HUES64 (cell line): ENCODE results near the gene S100A12.

ENCODE experiments used
- H3K27ac ChIP-seq: 2 replicates; pipeline ENCODE4 v1.7.0; 2013; ENCODE audit warnings: low read depth, low read length, inconsistent platforms
- H3K27me3 ChIP-seq: 2 replicates; pipeline ENCODE4 v1.6.1; 2013; ENCODE audit warnings: mild to moderate bottlenecking, low read length; ENCODE audit not compliant: insufficient read depth
- H3K36me3 ChIP-seq: 2 replicates; pipeline ENCODE4 v1.6.1; 2013; ENCODE audit warnings: mild to moderate bottlenecking, low read length; ENCODE audit not compliant: insufficient read depth
- H3K4me1 ChIP-seq: 2 replicates; pipeline ENCODE4 v1.6.1; 2013; ENCODE audit warnings: mild to moderate bottlenecking, low read length, moderate library complexity; ENCODE audit not compliant: insufficient read depth
- H3K4me3 ChIP-seq: 2 replicates; pipeline ENCODE4 v1.5.1; 2013; ENCODE audit warnings: mild to moderate bottlenecking, low read length, moderate library complexity
- H3K9ac ChIP-seq: 2 replicates; pipeline ENCODE4 v1.6.1; 2013; ENCODE audit warnings: mild to moderate bottlenecking, low read depth, low read length
- H3K9me3 ChIP-seq: 2 replicates; pipeline ENCODE4 v1.6.1; 2013; ENCODE audit warnings: low read depth, low read length; ENCODE audit not compliant: insufficient read depth
- WGBS: fragments of 150-250, 120-280 bp; methylation state at CpG from one replicate; pipeline ENCODE4 v1.1.7; 2013; ENCODE audit warnings: missing lambda C conversion rate; 5-methylcytosine and 5-hydroxymethylcytosine counted together

S100A12 gene

DNA sequence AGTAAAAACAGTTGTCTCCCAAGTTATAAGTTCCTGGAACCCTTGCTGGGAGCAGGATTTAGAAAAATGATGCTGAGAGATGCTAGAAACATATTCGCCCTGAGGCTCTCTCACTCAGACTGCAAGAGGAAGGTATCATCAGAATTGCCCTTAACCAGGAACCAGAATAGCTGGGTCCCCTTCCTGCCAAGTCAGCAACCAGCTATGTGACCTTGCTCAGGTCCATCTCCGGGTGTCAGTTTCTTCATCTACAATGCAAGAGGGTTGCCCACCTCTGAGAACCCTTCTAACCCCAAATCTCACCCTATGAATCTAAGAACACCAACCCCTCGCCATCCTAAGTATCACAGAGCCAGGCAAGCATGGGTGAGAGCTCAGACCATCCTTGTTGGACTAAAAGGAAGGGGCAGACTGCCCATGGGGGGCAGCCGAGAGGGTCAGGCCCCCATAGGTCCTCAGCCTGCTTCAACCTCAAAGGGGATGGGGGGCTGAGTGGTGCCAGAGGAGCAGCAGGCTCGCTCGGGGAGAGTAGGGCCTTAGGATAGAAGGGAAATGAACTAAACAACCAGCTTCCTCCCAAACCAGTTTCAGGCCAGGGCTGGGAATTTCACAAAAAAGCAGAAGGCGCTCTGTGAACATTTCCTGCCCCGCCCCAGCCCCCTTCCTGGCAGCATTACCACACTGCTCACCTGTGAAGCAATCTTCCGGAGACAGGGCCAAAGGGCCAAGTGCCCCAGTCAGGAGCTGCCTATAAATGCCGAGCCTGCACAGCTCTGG, 18.2 kb downstream of the S100A12 start:
- no peak overlapping the region for H3K4me3 ChIP-seq
- no peak overlapping the region for H3K27ac ChIP-seq
- no peak overlapping the region for H3K9ac ChIP-seq
- no peaks in the 10 kb centered on the region for H3K9me3 ChIP-seq
- H3K36me3 ChIP-seq: no peaks in the 10 kb centered on the region
- WGBS: 87% methylated on average over 10 of the region's 10 CpGs
- H3K27me3 ChIP-seq: no peaks in the 10 kb centered on the region
- H3K4me1 ChIP-seq: no peaks in the 10 kb centered on the region

- H3K36me3 ChIP-seq: no peaks in the 10 kb centered on the region
- no peak overlapping the region for H3K4me3 ChIP-seq
- 88% methylated on average over 8 of the region's 8 CpGs for WGBS
- H3K27ac ChIP-seq: no peak overlapping the region
- H3K9ac ChIP-seq: no peak overlapping the region
- no peaks in the 10 kb centered on the region for H3K27me3 ChIP-seq
- no peaks in the 10 kb centered on the region for H3K9me3 ChIP-seq
- no peaks in the 10 kb centered on the region for H3K4me1 ChIP-seq
These were observed 18.9 kb downstream of the S100A12 start for GRCh38 chr1:153356392-153357075.

DNA sequence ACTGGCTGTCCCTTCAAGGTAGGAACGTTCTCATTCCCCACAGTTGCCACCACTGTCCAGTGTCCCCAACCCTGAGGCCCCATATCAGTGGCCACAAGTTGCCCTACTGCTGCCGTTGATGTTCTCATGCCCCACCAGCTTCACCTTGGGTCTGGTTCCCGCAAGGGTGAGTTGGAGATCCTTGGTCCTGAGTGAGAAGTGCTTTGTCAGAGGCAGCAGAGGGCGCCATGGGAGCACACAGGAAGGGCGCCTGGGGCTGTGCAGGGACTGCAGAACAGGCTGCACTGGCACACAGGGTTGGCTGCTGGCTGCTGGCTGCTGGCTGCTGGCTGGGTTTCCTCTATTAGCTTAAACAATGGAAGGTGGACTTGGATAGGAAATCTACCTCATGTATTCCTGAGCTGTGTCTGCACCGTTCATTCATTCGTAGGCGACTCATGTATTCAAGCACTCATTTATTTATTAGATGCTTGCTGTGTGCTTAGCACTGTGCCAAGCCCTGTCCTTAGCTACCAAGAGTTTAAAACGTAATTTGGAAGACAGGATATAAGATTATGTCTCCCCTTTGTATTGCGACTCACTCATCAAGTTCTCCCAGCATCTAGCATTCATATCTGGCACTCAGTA, 19.9 kb downstream of the S100A12 start:
- no peak overlapping the region for H3K27ac ChIP-seq
- no peak overlapping the region for H3K9ac ChIP-seq
- WGBS: 56% methylated on average over 10 of the region's 10 CpGs
- H3K27me3 ChIP-seq: no peaks in the 10 kb centered on the region; the same call in 1 of the 2 replicates
- H3K36me3 ChIP-seq: no peaks in the 10 kb centered on the region
- no peaks in the 10 kb centered on the region for H3K4me1 ChIP-seq
- H3K4me3 ChIP-seq: no peak overlapping the region
- H3K9me3 ChIP-seq: no peaks in the 10 kb centered on the region

- Histone ChIP-seq H3K4me1 (no peaks in the 10 kb centered on the region), H3K9ac (no peak overlapping the region), H3K36me3 (no peaks in the 10 kb centered on the region), H3K27me3 (no peaks in the 10 kb centered on the region; the same call in 1 of the 2 replicates), H3K9me3 (no peaks in the 10 kb centered on the region), H3K27ac (no peak overlapping the region), H3K4me3 (no peak overlapping the region)
- 85% methylated on average over 8 of the region's 8 CpGs for WGBS
These were observed 20.8 kb downstream of the S100A12 start for GRCh38 chr1:153354515-153355193.

DNA sequence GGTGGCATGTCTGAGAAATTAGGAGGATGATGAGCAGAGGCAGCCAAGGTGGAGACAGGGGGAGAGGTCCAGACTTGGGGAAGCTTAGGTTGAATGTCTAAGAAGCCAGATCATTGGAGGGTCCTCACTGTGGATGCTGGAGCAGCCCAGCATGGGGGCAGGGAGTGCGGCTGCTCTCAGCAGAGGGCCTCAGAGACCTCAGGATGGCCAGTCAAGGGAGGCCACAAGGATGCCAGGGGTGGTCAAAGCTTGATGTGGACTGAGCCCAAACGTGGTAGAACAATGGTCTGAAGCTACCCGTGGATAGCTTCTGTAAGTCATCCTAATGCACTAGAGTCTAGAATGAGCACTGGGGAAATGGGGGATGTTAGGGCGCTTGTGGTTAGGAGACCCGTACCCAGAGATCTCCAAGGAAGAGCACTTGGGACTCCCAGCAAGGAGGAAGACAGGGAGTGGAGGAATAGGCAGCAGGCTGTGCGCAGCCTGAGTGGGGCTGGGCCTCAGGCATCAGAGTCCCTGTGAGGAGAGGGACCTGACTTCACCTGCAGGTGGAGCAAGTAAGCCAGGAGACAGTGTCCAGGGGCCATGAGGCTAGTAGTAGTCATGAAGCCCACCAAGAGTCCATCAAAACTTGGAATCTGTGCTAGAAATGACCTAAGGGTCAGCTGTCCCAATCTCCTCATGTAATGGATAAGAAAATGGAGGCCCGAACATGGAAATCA, 22.0 kb downstream of the S100A12 start:
- H3K27me3 ChIP-seq: no peaks in the 10 kb centered on the region; the same call in 1 of the 2 replicates

GRCh38 chr1:153352523-153352922, 22.9 kb downstream of the S100A12 start:
- Histone ChIP-seq H3K9ac (no peak overlapping the region), H3K4me1 (no peaks in the 10 kb centered on the region), H3K27me3 (peaks cover 3% of the 10 kb centered on the region; the same call in 1 of the 2 replicates), H3K36me3 (no peaks in the 10 kb centered on the region), H3K9me3 (no peaks in the 10 kb centered on the region), H3K4me3 (no peak overlapping the region), H3K27ac (no peak overlapping the region)
- under 1% methylated on average over 4 of the region's 4 CpGs for WGBS

More for the DNA sequence above, 22.0 kb downstream of the S100A12 start:
- Histone ChIP-seq H3K27ac (no peak overlapping the region), H3K4me3 (no peak overlapping the region), H3K4me1 (no peaks in the 10 kb centered on the region), H3K36me3 (no peaks in the 10 kb centered on the region), H3K9me3 (no peaks in the 10 kb centered on the region), H3K9ac (no peak overlapping the region)
- WGBS: 85% methylated on average over 7 of the region's 7 CpGs

GRCh38 chr1:153350321-153350957, 25.0 kb downstream of the S100A12 start:
- H3K27ac ChIP-seq: no peak overlapping the region
- H3K9me3 ChIP-seq: no peaks in the 10 kb centered on the region
- H3K36me3 ChIP-seq: no peaks in the 10 kb centered on the region
- H3K4me3 ChIP-seq: no peak overlapping the region
- no peak overlapping the region for H3K9ac ChIP-seq
- peaks cover 3% of the 10 kb centered on the region; the same call in 1 of the 2 replicates for H3K27me3 ChIP-seq
- H3K4me1 ChIP-seq: no peaks in the 10 kb centered on the region
- 17% methylated on average over 1 of the region's 1 CpG for WGBS

GRCh38 chr1:153349363-153350320, 25.8 kb downstream of the S100A12 start:
- Histone ChIP-seq H3K27ac (no peak overlapping the region), H3K27me3 (peaks cover 3% of the 10 kb centered on the region; the same call in 1 of the 2 replicates), H3K4me1 (no peaks in the 10 kb centered on the region), H3K9ac (no peak overlapping the region), H3K4me3 (no peak overlapping the region), H3K9me3 (no peaks in the 10 kb centered on the region), H3K36me3 (no peaks in the 10 kb centered on the region)
- 76% methylated on average over 17 of the region's 17 CpGs for WGBS

GRCh38 chr1:153348511-153349362, 26.7 kb downstream of the S100A12 start, which contains the start of gene PGLYRP4:
Gene PGLYRP4 (minus strand): TSS chr1:153348841. CDS start chr1:153347932, 909 bp downstream.
- Histone ChIP-seq H3K4me3 (no peak within 1 kb of the TSS), H3K27me3 (peaks cover 3% of the 10 kb centered on the region; the same call in 1 of the 2 replicates), H3K36me3 (no peaks in the 10 kb centered on the region), H3K4me1 (no peaks in the 10 kb centered on the region), H3K9me3 (no peaks in the 10 kb centered on the region), H3K27ac (no peak within 1 kb of the TSS), H3K9ac (no peak within 1 kb of the TSS)
- 61% methylated on average over 10 of the region's 10 CpGs for WGBS
